Breast epithelium (tissue), 4 donors: ENCODE results near the gene ALDH1A3. TPM values are rescaled to one million over a fixed set of nuclear protein-coding genes. Genes with fewer than 3 reads are reported as not detected.

Experiments
- DNase-seq, 2 donors: peaks; one replicate each; pipeline ENCODE4 v3.0.0-alpha.2; 2019; ENCODE audit warnings: low spot score in 2 of 2
- H3K27ac ChIP-seq, 2 donors: fragments of 200-600 bp; sonication (generic) in 1 of 2; one replicate each; pipeline ENCODE4 v1.5.1; 2016 to 2019; ENCODE audit warnings: mild to moderate bottlenecking in 1 of 2
- H3K27me3 ChIP-seq, 2 donors: fragments of 200-600 bp; sonication (generic) in 1 of 2; one replicate each; pipeline versions ENCODE4 v1.5.1 to v1.6.0; 2017 to 2019; ENCODE audit warnings: control low read depth in 1 of 2, mild to moderate bottlenecking in 1 of 2
- H3K36me3 ChIP-seq: fragments of 200-600 bp; one replicate; pipeline ENCODE4 v1.5.1; 2019
- H3K4me1 ChIP-seq, 2 donors: fragments of 200-600 bp; sonication (generic); one replicate each; pipeline ENCODE4 v1.5.1; 2016 to 2019; ENCODE audit warnings: control low read depth in 1 of 2
- H3K4me3 ChIP-seq, 3 donors: fragments of 200-600 bp; sonication (generic); 1 replicate in 2 of 3; 2 replicates in 1 of 3; pipeline ENCODE4 v1.5.1; 2016 to 2019; ENCODE audit warnings: mild to moderate bottlenecking in 3 of 3, moderate library complexity in 2 of 3
- H3K9me3 ChIP-seq, 2 donors: fragments of 200-600 bp; sonication (generic) in 1 of 2; one replicate each; pipeline ENCODE4 v1.5.1; 2016 to 2019; ENCODE audit warnings: control low read depth in 1 of 2
- POLR2A ChIP-seq: fragments of 450-650 bp; IDR thresholded peaks from one replicate; pipeline ENCODE4 v1.6.1; 2016; ENCODE audit warnings: antibody characterized with exemption, mild to moderate bottlenecking, moderate library complexity
- POLR2AphosphoS5 ChIP-seq, 3 donors: sonication (generic); formaldehyde crosslinking; IDR thresholded peaks; one replicate each; pipeline ENCODE4 v1.6.1; 2017; ENCODE audit warnings: antibody characterized with exemption in 3 of 3
- intact Hi-C: fragments of 100-400 bp; cut with DNase I; formaldehyde crosslinking; loops from one replicate; pipeline ENCODE4 v1.15.1; 2023; ENCODE audit warnings: low total_unique reads
- total RNA-seq, 3 donors: library from RNA; depleted of rRNA; stranded (reverse); fragments of >200 nt; gene quantifications; one replicate each; pipeline ENCODE4 v1.1.0, GENCODE V29; 2016
- TF ChIP-seq, protein P1 (sequence below), 3 donors: fragments of 450-650 bp; IDR thresholded peaks; one replicate each; pipeline ENCODE4 v1.5.1; 2016 to 2017; ENCODE audit warnings: antibody characterized with exemption in 3 of 3, mild to moderate bottlenecking in 3 of 3, moderate library complexity in 3 of 3

Gene ALDH1A3
- total RNA-seq, 3 donors from 2014 or later = 24.2 to 207 (median 44.9) TPM

DNA sequence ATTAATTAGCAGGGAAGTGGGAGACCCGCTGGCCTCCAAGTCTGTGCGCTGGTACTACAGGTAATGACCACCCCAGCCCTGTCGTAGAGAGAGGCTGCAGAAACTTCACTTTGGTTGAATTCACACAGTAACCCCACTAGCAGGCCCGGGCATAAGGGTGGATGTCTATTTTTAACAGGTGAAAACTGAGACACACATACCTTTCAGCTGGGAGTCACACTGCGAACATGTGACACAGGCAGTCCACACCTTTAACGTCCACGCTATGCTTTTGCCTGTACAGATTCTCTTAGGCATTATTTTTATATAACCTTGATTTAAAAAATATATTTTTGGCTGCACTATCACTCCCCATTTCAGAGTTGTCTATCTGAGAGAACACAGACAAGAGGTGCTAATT lies 43.4 kb downstream of the ALDH1A3 start:
- H3K4me1 ChIP-seq = peaks cover 0 to 5% of the 10 kb centered on the region in 2 donors
- TF ChIP-seq, protein P1, sequence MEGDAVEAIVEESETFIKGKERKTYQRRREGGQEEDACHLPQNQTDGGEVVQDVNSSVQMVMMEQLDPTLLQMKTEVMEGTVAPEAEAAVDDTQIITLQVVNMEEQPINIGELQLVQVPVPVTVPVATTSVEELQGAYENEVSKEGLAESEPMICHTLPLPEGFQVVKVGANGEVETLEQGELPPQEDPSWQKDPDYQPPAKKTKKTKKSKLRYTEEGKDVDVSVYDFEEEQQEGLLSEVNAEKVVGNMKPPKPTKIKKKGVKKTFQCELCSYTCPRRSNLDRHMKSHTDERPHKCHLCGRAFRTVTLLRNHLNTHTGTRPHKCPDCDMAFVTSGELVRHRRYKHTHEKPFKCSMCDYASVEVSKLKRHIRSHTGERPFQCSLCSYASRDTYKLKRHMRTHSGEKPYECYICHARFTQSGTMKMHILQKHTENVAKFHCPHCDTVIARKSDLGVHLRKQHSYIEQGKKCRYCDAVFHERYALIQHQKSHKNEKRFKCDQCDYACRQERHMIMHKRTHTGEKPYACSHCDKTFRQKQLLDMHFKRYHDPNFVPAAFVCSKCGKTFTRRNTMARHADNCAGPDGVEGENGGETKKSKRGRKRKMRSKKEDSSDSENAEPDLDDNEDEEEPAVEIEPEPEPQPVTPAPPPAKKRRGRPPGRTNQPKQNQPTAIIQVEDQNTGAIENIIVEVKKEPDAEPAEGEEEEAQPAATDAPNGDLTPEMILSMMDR (IDR thresholded peaks at IDR 0.05) = no peak
- TF ChIP-seq POLR2A (no peak), POLR2AphosphoS5 (IDR thresholded peaks at IDR 0.05) (no peak)
- H3K36me3 ChIP-seq = no peaks in the 10 kb centered on the region
- H3K9me3 ChIP-seq = no peaks in the 10 kb centered on the region
- intact Hi-C loops = no loop called here
- DNase-seq = no peak
- no peak overlapping the region for H3K27ac ChIP-seq
- no peak overlapping the region for H3K4me3 ChIP-seq
- H3K27me3 ChIP-seq = no peaks in the 10 kb centered on the region

DNA sequence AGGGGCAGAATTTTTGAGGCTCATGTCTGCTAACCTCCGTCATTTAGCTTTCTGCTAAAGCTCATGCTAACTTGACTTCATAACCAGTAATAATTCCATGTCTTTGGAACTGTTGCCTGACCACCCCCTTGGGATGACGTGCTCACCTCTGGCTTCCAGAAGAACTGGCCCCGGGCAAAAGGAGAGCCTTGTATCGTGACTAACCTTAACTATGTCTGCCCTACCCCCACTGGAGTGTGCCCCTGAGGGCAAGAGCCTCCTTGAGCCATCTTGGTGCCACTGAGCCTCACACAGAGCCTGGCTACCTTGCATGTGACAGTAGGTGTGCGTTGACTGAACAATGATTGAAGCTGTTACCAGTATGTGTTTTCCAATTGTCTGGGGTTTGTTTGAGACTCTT lies 44.3 kb downstream of the ALDH1A3 start:
- no peaks in the 10 kb centered on the region for H3K4me1 ChIP-seq
- TF ChIP-seq POLR2AphosphoS5 (IDR thresholded peaks at IDR 0.05) (no peak), POLR2A (no peak)
- TF ChIP-seq, protein P1 (IDR thresholded peaks at IDR 0.05) = no peak
- intact Hi-C loops = no loop called here
- H3K27ac ChIP-seq = no peak overlapping the region
- no peaks in the 10 kb centered on the region for H3K9me3 ChIP-seq
- no peaks in the 10 kb centered on the region for H3K27me3 ChIP-seq
- no peak for DNase-seq
- no peaks in the 10 kb centered on the region for H3K36me3 ChIP-seq
- no peak overlapping the region for H3K4me3 ChIP-seq

DNA sequence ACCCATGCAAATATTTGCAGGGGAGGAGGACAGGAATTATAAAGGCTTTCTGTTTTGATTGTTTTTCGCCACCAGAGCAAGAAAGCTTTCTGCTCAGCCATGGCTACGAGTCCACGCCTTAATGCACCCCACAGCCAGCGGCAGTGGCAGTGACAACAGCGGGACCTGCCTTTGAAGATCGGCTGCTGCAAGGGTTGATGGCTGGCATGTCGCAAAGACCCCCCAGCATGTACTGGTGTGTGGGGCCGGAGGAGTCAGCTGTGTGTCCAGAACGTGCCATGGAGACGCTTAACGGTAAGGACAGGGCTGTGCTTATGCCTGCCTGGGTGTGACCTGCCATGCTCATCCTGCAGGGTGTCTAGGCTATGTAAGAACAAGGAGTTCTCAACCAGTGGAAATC lies 44.8 kb downstream of the ALDH1A3 start:
- no peak overlapping the region for H3K4me3 ChIP-seq
- peaks cover 0 to 4% of the 10 kb centered on the region in 2 donors for H3K4me1 ChIP-seq
- TF ChIP-seq POLR2A = no peak
- TF ChIP-seq, protein P1 (IDR thresholded peaks at IDR 0.05) = no peak
- no peak for TF ChIP-seq POLR2AphosphoS5 (IDR thresholded peaks at IDR 0.05)
- H3K9me3 ChIP-seq = no peaks in the 10 kb centered on the region
- no peaks in the 10 kb centered on the region for H3K36me3 ChIP-seq
- no peak for DNase-seq
- no peaks in the 10 kb centered on the region for H3K27me3 ChIP-seq
- intact Hi-C loops = no loop called here
- H3K27ac ChIP-seq = no peak overlapping the region

DNA sequence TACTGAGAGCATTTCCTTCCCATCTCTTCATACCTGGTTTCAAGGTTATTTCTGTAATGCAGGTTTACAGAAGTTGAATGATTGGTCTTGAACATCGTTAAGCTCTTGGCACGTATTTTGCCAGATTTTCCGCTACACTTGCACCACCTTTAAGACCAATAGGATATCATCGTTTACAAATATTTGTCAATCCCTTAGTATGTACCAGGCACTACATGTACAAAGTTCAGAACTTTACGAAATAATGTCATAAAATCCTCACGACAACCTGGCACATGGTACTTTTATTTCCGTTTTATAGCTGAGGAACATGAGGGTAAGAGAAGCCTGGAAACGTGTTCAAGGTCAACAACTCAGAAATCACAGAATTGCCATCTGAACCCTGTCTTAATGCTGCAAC lies 45.8 kb downstream of the ALDH1A3 start:
- intact Hi-C loops = no loop called here
- Histone ChIP-seq H3K9me3 (no peaks in the 10 kb centered on the region), H3K27ac (no peak overlapping the region), H3K27me3 (no peaks in the 10 kb centered on the region), H3K36me3 (no peaks in the 10 kb centered on the region), H3K4me1 (peaks cover 0 to 9% of the 10 kb centered on the region in 2 donors), H3K4me3 (no peak overlapping the region)
- DNase-seq = no peak
- TF ChIP-seq POLR2AphosphoS5 (IDR thresholded peaks at IDR 0.05) (no peak), POLR2A (no peak)
- TF ChIP-seq, protein P1 (IDR thresholded peaks at IDR 0.05) = no peak

DNA sequence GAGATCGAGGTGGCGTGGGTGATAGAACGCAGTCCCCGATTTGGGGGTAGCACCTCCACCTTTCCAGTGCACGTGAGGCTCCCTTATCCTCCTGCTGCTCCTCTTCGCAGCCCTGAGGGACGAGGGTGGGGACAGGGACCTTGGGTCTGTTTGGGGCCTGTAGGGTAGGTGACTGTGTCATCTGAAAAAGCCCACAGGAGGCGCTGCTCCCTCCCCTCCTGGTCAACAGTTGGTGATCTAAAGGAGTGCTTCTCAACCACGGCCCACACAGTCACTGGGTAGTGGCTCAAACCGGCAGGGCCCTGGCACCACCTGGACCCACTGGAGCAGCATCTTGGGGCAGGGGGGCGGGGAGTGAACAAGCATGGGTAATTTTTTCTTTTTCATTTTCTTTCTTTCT lies 46.6 kb downstream of the ALDH1A3 start:
- no peaks in the 10 kb centered on the region for H3K27me3 ChIP-seq
- TF ChIP-seq, protein P1 (IDR thresholded peaks at IDR 0.05) = no peak
- no peak for TF ChIP-seq POLR2A
- TF ChIP-seq POLR2AphosphoS5 (IDR thresholded peaks at IDR 0.05) = no peak
- peaks cover 0 to 9% of the 10 kb centered on the region in 2 donors for H3K4me1 ChIP-seq
- H3K27ac ChIP-seq = no peak overlapping the region
- no peak for DNase-seq
- no peaks in the 10 kb centered on the region for H3K36me3 ChIP-seq
- intact Hi-C loops = no loop called here
- no peaks in the 10 kb centered on the region for H3K9me3 ChIP-seq
- no peak overlapping the region for H3K4me3 ChIP-seq
